NCI-H226 (cell line): ENCODE data around the gene MAVS.

Source experiments
- DNase-seq: peaks from one replicate; pipeline ENCODE4 v3.0.0-alpha.2; 2015

The MAVS gene

GRCh38 chr20:3846740-3847428 lies at the start of gene MAVS:
TSS of gene MAVS (plus strand) at chr20:3846834. CDS start at chr20:3854625, 7,791 bp downstream.
- no peak for DNase-seq

- no peak for DNase-seq
Measured at GRCh38 chr20:3797226-3797545, 49.4 kb upstream of the MAVS start.

GRCh38 chr20:3797592-3798372 lies 48.9 kb upstream of the MAVS start:
- no peak for DNase-seq

GRCh38 chr20:3798373-3798768 lies 48.3 kb upstream of the MAVS start:
- DNase-seq: no peak

GRCh38 chr20:3798908-3799248 lies 47.8 kb upstream of the MAVS start:
- DNase-seq: no peak

GRCh38 chr20:3800256-3800877 lies 46.3 kb upstream of the MAVS start:
- no peak for DNase-seq

- DNase-seq: no peak
Measured at GRCh38 chr20:3800878-3801260, 45.8 kb upstream of the MAVS start.

GRCh38 chr20:3801299-3801698 lies 45.3 kb upstream of the MAVS start:
- DNase-seq: no peak

- no peak for DNase-seq
Measured at GRCh38 chr20:3801846-3802245, 44.8 kb upstream of the MAVS start.

GRCh38 chr20:3802524-3803239 lies 44.0 kb upstream of the MAVS start:
- DNase-seq: no peak

- no peak for DNase-seq
Measured at GRCh38 chr20:3803289-3803688, 43.3 kb upstream of the MAVS start.

- DNase-seq: no peak
Measured at GRCh38 chr20:3803854-3804253, 42.8 kb upstream of the MAVS start.

- DNase-seq: no peak
Measured at GRCh38 chr20:3804254-3804751, 42.3 kb upstream of the MAVS start.

- no peak for DNase-seq
Measured at GRCh38 chr20:3804781-3805180, 41.9 kb upstream of the MAVS start.

GRCh38 chr20:3808544-3808943 lies 38.1 kb upstream of the MAVS start:
- no peak for DNase-seq

- DNase-seq: peak; percentile 86
Measured at GRCh38 chr20:3811467-3812258, 35.0 kb upstream of the MAVS start.

GRCh38 chr20:3812259-3812681 lies 34.4 kb upstream of the MAVS start:
- DNase-seq: no peak

GRCh38 chr20:3812975-3813847 lies 33.4 kb upstream of the MAVS start:
- no peak for DNase-seq

- DNase-seq: no peak
Measured at GRCh38 chr20:3813848-3814581, 32.6 kb upstream of the MAVS start.

- no peak for DNase-seq
Measured at GRCh38 chr20:3814928-3815495, 31.6 kb upstream of the MAVS start.
